Right cardiac atrium (tissue), 5 donors: Measurements from ENCODE around the gene KNDC1. TPM values are rescaled to one million over a fixed set of nuclear protein-coding genes. Genes with fewer than 3 reads are reported as not detected.
A peak's percentile ranks its signal among the peaks of the same experiment; 100 is the strongest.
"Not testable (repeated sequence)": the region's sequence is repeated elsewhere in the genome, so short reads cannot be mapped to it uniquely, and the experiment has no call there.

Source experiments
- ATAC-seq, 2 donors: fragments of 200-7000 bp; cut with Tn5 transposase; one replicate each; pipeline versions ENCODE4 v1.8.0 to v1.9.1; 2020; ENCODE audit warnings: moderate library complexity in 2 of 2, mild to moderate bottlenecking in 1 of 2
- DNase-seq, 3 donors: peaks; one replicate each; pipeline ENCODE4 v3.0.0-alpha.2; 2020
- H3K27ac ChIP-seq: one replicate; pipeline ENCODE4 v1.5.1; 2013; ENCODE audit warnings: mild to moderate bottlenecking, low read length, control low read depth, moderate library complexity
- H3K27me3 ChIP-seq: one replicate; pipeline ENCODE4 v1.6.1; 2013; ENCODE audit not compliant: control insufficient read depth, insufficient read depth
- H3K4me1 ChIP-seq: one replicate; pipeline ENCODE4 v1.6.1; 2013; ENCODE audit warnings: low read length; ENCODE audit not compliant: control insufficient read depth, insufficient read depth
- H3K4me3 ChIP-seq: one replicate; pipeline ENCODE4 v1.5.1; 2013; ENCODE audit warnings: low read length, control low read depth
- H3K9me3 ChIP-seq: one replicate; pipeline ENCODE4 v1.6.1; 2013; ENCODE audit warnings: low read length; ENCODE audit not compliant: control insufficient read depth
- WGBS: extraction: QIAGEN DNeasy Blood & Tissue Kit; methylation state at CpG from one replicate; pipeline ENCODE4 v1.1.7; 2013; 5-methylcytosine and 5-hydroxymethylcytosine counted together
- intact Hi-C, 4 donors: fragments of 100-400 bp; cut with DNase I; formaldehyde crosslinking; loops; one replicate each; pipeline versions ENCODE4 v1.11.0 to v1.14.0; 2022 to 2023
- polyA plus RNA-seq: library from polyadenylated mRNA; stranded (reverse); fragments of 200-250 nt; gene quantifications from one replicate; pipeline ENCODE4 v1.2.3, GENCODE V29; 2013
- total RNA-seq, 4 donors: library from RNA; stranded (reverse); fragmentation: NEBNext Ultra II Directional; extraction: Animal tissue kit (Norgen Biotek cat#: 25700); gene quantifications; one replicate each; pipeline ENCODE4 v1.2.1, GENCODE V29; 2021
- donor health status: healthy with polysubstance abuse.
- donor health status: DM: no; HTN: yes; CAD: no.
- donor health status: DM: no; HTN: no; CAD: no.
- donor health status: DM: no; HTN: yes; CAD: no; lungs with severe emphysema.
- donor health status: DM: yes; HTN: yes; CAD: no.

KNDC1 gene
- total and polyA plus RNA-seq, 5 donors, result 0.23 to 1.4 (median 0.50) TPM

- ATAC-seq (no peak), DNase-seq (no peak)
- intact Hi-C loops, result no loop called here
Measured at GRCh38 chr10:133132473-133133291, 27.3 kb upstream of the KNDC1 start.

GRCh38 chr10:133133471-133134231 lies 26.4 kb upstream of the KNDC1 start:
- Histone ChIP-seq H3K4me3 (no peak overlapping the region), H3K27ac (no peak overlapping the region), H3K27me3 (no peaks in the 10 kb centered on the region), H3K9me3 (no peaks in the 10 kb centered on the region), H3K4me1 (no peaks in the 10 kb centered on the region)
- DNase-seq, result peak in 1 of 3 donors; percentile 34
- ATAC-seq, result peak in 1 of 2 donors; percentile 31
- 75% methylated on average over 20 of the region's 20 CpGs for WGBS
- intact Hi-C loops, result no loop called here

More at GRCh38 chr10:133132473-133133291, 27.3 kb upstream of the KNDC1 start:
- H3K4me3 ChIP-seq, result no peak overlapping the region
- WGBS, result 86% methylated on average over 26 of the region's 26 CpGs
- H3K9me3 ChIP-seq, result no peaks in the 10 kb centered on the region
- H3K27me3 ChIP-seq, result no peaks in the 10 kb centered on the region
- no peak overlapping the region for H3K27ac ChIP-seq
- no peaks in the 10 kb centered on the region for H3K4me1 ChIP-seq

- intact Hi-C loops, result no loop called here
- Histone ChIP-seq H3K9me3 (no peaks in the 10 kb centered on the region), H3K4me1 (no peaks in the 10 kb centered on the region), H3K27me3 (no peaks in the 10 kb centered on the region), H3K4me3 (no peak overlapping the region), H3K27ac (no peak overlapping the region)
- ATAC-seq (peak in 1 of 2 donors; percentile 35), DNase-seq (peak in 1 of 3 donors; percentile 34)
- WGBS, result 73% methylated on average over 20 of the region's 20 CpGs
Measured at GRCh38 chr10:133134411-133135115, 25.5 kb upstream of the KNDC1 start.

DNA sequence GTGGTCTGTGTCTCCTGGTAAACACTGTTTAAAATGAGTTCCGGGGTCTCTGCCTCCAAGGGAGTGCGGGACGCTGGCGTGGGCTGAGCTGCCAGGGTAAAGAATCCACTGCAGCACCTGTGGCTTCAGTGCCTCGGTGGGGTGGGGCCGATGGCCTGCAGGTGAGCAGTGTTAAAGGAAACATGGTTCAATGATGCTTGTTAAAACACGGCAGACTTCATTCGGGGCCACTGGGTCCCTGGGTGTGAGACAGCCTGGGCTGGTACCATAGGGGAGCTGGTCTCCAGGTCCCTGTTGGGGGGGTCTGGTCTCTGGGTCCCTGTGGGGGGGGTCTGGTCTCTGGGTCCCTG lies 24.9 kb upstream of the KNDC1 start:
- H3K9me3 ChIP-seq, result no peaks in the 10 kb centered on the region
- 74% methylated on average over 8 of the region's 8 CpGs for WGBS
- intact Hi-C loops, result no loop called here

GRCh38 chr10:133137486-133138145 lies 22.4 kb upstream of the KNDC1 start:
- H3K27me3 ChIP-seq, ATAC-seq, H3K9me3 ChIP-seq, H3K4me3 ChIP-seq, H3K27ac ChIP-seq, H3K4me1 ChIP-seq, intact Hi-C loops: not testable (repeated sequence)
- WGBS, result 90% methylated on average over 12 of the region's 12 CpGs
- DNase-seq, result peak in 2 of 3 donors; percentile 5 to 33

More for the DNA sequence above, 24.9 kb upstream of the KNDC1 start:
- Histone ChIP-seq H3K4me3 (no peak overlapping the region), H3K27ac (no peak overlapping the region), H3K27me3 (no peaks in the 10 kb centered on the region), H3K4me1 (no peaks in the 10 kb centered on the region)
- ATAC-seq (no peak), DNase-seq (peak in 1 of 3 donors; percentile 39)

GRCh38 chr10:133139551-133140065 lies 20.4 kb upstream of the KNDC1 start:
- peak in 2 of 3 donors; percentile 8 to 15 for DNase-seq
- H3K4me1 ChIP-seq, result no peaks in the 10 kb centered on the region
- intact Hi-C loops, result no loop called here
- no peak overlapping the region for H3K27ac ChIP-seq
- WGBS, result 42% methylated on average over 17 of the region's 17 CpGs
- no peak for ATAC-seq
- H3K9me3 ChIP-seq, result no peaks in the 10 kb centered on the region
- no peak overlapping the region for H3K4me3 ChIP-seq
- H3K27me3 ChIP-seq, result no peaks in the 10 kb centered on the region

- H3K9me3 ChIP-seq, result no peaks in the 10 kb centered on the region
- H3K4me1 ChIP-seq, result no peaks in the 10 kb centered on the region
- 66% methylated on average over 26 of the region's 26 CpGs for WGBS
- ATAC-seq, result no peak
- H3K27me3 ChIP-seq, result no peaks in the 10 kb centered on the region
- H3K27ac ChIP-seq, result no peak overlapping the region
- DNase-seq, result peak; percentile 4 to 47 (median 23)
- intact Hi-C loops, result no loop called here
- H3K4me3 ChIP-seq, result no peak overlapping the region
Measured at GRCh38 chr10:133140417-133141143, 19.4 kb upstream of the KNDC1 start.

DNA sequence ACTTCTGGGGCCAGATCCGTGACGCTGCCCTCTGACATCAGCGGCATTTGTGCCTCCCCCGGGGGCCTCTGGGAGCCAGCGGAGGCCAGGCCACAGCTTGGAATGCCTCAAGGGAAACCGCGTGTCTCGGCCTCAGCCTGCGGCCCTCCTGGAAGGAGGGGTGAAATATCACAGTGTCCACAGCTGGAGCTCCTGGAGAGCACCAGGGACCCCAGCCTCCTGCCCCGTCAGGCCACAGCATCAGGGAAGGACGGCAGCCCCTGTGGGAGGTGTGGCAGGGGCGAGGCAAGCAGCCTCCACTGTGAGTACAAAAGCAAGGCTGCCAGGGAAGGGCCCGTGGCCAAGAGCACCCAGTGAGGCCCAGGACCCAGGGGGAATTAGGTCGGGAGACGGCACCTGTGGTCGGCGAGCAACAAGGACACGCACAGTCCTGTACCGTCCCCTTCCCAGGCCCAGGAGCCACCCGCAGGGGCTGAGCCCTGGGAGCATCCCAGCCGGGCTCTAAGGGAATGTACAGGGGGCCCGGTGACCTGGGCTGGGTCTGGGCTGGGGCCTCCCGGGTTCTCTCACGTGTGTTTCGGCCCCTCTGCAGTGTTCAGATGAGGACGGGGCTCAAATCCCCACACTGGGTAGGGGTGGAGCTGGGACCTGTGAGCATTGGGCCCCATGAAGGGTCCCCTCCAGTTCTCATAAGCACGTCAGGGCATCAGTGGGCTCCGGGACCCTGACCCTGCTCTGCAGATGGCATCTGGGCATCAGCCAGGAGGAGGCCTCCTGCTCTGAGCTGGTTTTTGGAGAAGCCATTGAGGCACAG lies 18.7 kb upstream of the KNDC1 start:
- DNase-seq (peak; percentile 8 to 57 (median 47)), ATAC-seq (peak in 1 of 2 donors; percentile 28)
- no peaks in the 10 kb centered on the region for H3K4me1 ChIP-seq
- no peak overlapping the region for H3K4me3 ChIP-seq
- no peak overlapping the region for H3K27ac ChIP-seq
- whole genome bisulfite sequencing, result 75% methylated on average over 28 of the region's 28 CpGs
- H3K9me3 ChIP-seq, result no peaks in the 10 kb centered on the region
- intact Hi-C loops, result no loop called here
- H3K27me3 ChIP-seq, result no peaks in the 10 kb centered on the region

GRCh38 chr10:133141958-133142340 lies 18.1 kb upstream of the KNDC1 start:
- Histone ChIP-seq H3K9me3 (no peaks in the 10 kb centered on the region), H3K27me3 (no peaks in the 10 kb centered on the region), H3K4me3 (no peak overlapping the region), H3K4me1 (no peaks in the 10 kb centered on the region), H3K27ac (no peak overlapping the region)
- 88% methylated on average over 27 of the region's 27 CpGs for WGBS
- intact Hi-C loops, result no loop called here
- peak in 1 of 2 donors; percentile 26 for ATAC-seq
- DNase-seq, result peak in 2 of 3 donors; percentile 25 to 39
